ENCODE data around the gene FAM237B. TPM values are rescaled to one million over a fixed set of nuclear protein-coding genes. Genes with fewer than 3 reads are reported as not detected.

Gene FAM237B
- total and polyA plus RNA-seq, 2 of the 13 experiments (the other 11 are each of a cell fraction or from before 2014, with no cell fraction given) = not detected

- TF ChIP-seq ZEB1 (IDR thresholded peaks at IDR 0.05; ENCODE audit: insufficient replicate concordance, low read depth) (no peak), KLF11 (CRISPR knock-in tag; IDR thresholded peaks at IDR 0.05) (no peak), PRMT3 (CRISPR knock-in tag; IDR thresholded peaks at IDR 0.05; ENCODE audit: borderline replicate concordance, low read depth) (no peak), ZNF18 (CRISPR knock-in tag; IDR thresholded peaks at IDR 0.05; ENCODE audit: insufficient replicate concordance) (no peak), GATA4 (IDR thresholded peaks at IDR 0.05; ENCODE audit: borderline replicate concordance, low read depth) (no peak), SRF (IDR thresholded peaks at IDR 0.05; ENCODE audit: low read depth, low read length) (no peak), ZNF142 (CRISPR knock-in tag; IDR thresholded peaks at IDR 0.05) (no peak), ARID2 (CRISPR knock-in tag; IDR thresholded peaks at IDR 0.05; ENCODE audit: borderline replicate concordance) (no peak), SOX13 (IDR thresholded peaks at IDR 0.05) (no peak), SOX13 (CRISPR knock-in tag; conservative IDR thresholded peaks at IDR 0.05 in 1 of 2, IDR thresholded peaks at IDR 0.05 in 1 of 2) (peak in 1 of 2 experiments; percentile 84; a peak in 2 of 4 replicates), RBM39 (IDR thresholded peaks at IDR 0.05; ENCODE audit: low read depth, low read length, poor library complexity, severe bottlenecking) (no peak), ZNF670 (CRISPR knock-in tag; IDR thresholded peaks at IDR 0.05; ENCODE audit: borderline replicate concordance) (no peak), ARID5B (CRISPR knock-in tag; IDR thresholded peaks at IDR 0.05) (peak; percentile 30; the same call in 1 of the 2 replicates), MNT (IDR thresholded peaks at IDR 0.05) (no peak), ZNF446 (CRISPR knock-in tag; IDR thresholded peaks at IDR 0.05) (no peak), TBL1XR1 (IDR thresholded peaks at IDR 0.05; ENCODE audit: borderline replicate concordance, low read length, partially characterized antibody) (no peak), XRCC5 (optimal IDR thresholded peaks at IDR 0.05; ENCODE audit: low read length) (no peak)
Observed at GRCh38 chr7:90272242-90272641, 48.9 kb downstream of the FAM237B start (continued).
